GM19099 (cell line): Measurements from ENCODE around the gene MVB12B.

Experiments
- POLR2A ChIP-seq: IDR thresholded peaks from 3 replicates; pipeline ENCODE4 v1.6.1; 2011; ENCODE audit warnings: low read depth; ENCODE audit not compliant: insufficient read length; ENCODE audit errors: extremely low read depth

MVB12B gene

DNA sequence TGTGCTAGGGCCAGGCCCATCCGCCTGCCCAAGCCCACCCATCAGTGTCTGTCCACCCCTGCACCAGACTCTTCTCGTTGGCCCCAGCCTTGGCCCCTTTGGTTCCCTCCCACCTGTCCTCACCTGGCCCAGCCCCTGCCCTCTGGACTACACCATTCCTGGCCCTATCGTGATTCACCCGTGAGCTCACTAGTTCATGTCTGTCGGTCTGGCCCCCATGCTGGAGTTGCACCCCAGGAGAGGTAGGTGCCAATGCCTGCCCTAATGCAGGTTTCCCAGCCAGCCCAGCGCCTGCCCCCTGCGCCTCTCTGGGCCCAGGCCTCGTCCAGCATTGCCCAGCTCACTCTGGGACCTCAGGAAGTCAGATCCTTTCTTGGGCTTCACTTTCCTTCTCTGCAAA, 171.7 kb downstream of the MVB12B start:
- TF ChIP-seq POLR2A: no peak

DNA sequence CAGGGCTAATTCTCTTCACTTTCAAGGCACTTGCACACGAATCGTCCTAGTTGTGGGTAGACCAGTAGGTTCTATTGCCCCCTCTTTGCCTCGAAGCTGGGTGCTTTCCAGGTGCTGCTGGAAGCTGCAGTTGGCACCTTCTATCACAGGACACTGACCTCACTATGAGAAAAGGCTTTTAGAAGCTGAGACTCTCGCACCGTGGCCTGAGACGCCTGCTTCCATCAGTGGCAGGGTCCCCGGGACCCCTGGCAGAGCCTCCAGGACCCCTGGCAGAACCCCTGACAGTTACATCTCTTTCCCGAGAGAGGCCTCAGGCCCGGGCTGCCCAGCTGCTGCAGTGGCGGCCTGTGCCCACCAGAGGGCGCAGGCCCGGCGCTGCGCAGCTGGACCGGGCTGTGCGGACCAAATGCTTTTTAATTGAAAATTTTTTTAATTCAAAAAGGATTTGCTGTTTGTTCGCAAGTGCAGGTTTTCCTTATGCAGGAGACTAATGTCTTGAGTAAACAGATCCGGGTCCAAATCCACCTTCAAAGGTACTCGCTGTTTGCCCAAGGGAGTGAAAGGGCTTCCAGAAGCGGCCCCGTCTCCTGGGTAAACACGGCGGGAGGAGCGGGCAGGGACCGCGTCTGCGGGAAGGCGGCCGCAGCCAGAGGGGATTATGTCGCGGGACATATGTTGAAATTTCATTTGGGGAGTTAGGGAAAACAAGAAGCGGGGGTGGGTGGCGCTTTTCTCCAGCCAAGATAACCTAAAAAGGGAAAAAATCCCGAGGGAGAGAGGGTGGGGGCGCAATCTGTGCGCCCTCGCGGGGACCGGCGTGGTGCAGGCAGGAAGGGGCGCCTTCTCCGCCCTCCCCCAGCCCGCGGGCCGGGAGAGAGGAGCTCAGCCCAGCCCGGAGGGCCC, 172.6 kb downstream of the MVB12B start:
- TF ChIP-seq POLR2A: no peak

DNA sequence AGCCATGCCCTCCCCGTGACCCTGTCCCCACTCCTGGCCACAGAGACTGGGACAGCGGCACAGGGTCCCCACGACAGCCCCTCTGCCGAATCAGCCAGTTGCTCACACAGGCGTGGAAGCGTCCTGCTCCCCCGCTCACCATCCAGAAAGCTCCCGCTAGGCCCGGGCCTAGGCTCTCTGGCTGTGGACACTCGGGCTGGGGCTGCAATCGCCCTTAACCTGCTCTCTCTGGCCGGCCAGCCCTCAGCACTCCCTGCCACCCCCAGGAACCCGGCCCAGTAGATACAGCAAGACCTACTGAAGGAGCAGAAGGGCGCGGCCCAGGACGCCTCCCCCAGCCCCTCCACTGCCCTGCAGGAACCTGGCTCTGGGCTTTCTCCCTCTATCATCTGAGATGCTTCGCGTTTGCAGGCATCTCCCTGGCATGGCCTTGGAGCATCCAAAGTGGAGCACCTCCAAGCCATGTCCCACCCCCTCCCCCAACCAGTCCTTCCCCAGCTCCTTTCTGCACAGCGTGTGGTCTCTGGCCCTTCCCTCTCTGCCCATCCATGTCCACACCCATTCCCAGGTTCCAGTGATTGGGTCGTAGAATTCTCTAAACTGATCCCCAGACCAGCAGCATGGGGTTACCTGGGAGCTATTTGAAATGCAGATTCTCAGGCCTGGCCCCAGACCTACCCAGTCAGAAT, 173.4 kb downstream of the MVB12B start:
- TF ChIP-seq POLR2A: no peak

DNA sequence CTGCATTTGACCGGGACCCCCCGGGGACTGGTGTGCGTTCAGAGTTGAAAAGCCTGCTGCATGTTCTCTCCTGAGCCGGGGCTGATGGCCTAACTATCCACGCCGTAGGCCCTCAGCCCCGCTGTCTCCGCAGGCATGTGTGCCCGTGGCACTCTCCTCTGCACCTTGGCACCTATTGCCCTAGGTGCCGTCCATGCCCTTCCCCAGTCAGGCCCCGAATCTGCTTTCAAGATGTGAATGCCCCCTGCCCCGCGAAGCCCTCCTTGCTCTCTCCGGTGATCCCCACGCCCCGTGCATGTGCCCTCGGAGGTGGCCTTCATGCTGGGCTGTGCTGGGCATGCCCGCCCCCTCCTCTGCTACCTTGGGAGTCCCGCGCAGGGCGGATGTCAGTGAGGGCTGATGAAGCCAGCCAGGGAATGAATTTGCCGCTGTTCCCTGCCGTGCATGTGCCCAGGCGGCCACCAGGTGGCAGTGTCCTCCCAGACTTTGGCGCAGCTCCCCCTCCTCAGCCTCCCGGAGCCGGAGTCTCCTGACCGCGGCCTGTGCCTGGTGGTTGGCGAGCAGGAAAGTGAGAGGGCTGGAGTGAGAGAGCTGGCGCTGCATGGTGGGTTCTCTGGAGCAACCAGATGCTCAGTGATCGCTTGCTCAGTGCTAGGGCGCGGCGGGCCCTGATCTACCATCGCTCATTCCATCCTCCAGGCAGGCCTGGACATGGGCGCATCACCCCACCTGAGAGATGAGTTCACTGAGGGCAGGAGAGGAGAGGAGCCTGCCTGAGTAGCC, 174.2 kb downstream of the MVB12B start:
- no peak for TF ChIP-seq POLR2A

DNA sequence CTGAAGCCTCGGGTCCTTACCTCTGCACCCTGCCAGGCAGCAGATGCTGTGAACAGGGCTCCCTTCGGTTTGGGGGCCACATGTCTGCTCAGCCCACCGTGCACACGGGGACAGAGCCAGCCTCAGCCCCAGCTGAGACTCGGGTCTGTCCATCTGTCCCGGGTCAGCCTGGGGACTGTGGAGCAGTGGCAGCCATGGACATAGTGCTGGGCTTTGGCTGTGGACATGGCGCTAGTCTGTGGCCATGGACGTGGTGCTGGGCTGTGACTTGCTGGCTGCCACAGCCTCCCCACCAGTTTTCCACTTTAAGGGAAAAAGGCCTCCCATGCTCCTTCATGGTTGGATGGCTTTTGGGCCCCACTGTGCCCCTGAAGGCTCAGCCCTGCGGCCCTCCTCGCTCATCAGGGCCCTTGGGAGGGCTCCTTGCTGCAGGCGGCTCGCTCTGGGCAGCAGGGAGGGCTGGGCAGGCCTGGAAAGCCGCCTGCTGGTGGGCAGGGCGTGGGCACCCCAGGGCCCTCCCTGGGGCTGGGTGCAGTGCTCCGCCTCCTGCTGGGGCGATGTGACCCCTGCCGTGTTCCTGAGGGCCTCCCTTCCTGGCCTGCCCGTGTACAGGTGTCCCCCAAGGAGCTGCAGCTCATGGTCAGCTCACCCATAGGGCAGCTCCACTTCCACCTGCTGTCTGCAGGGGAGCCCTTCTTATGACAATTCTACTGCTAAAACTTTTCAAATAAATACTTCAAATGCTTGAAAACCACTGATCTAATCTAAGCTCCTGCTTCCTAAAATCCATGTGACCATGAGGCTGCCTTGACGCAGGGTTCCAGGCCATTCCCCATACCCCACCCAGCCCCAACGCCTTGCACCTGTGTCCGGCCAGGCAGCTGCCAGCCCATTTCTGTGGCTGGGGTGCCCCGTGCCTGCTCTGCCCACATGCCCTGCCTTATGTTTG, 175.0 kb downstream of the MVB12B start:
- no peak for TF ChIP-seq POLR2A

DNA sequence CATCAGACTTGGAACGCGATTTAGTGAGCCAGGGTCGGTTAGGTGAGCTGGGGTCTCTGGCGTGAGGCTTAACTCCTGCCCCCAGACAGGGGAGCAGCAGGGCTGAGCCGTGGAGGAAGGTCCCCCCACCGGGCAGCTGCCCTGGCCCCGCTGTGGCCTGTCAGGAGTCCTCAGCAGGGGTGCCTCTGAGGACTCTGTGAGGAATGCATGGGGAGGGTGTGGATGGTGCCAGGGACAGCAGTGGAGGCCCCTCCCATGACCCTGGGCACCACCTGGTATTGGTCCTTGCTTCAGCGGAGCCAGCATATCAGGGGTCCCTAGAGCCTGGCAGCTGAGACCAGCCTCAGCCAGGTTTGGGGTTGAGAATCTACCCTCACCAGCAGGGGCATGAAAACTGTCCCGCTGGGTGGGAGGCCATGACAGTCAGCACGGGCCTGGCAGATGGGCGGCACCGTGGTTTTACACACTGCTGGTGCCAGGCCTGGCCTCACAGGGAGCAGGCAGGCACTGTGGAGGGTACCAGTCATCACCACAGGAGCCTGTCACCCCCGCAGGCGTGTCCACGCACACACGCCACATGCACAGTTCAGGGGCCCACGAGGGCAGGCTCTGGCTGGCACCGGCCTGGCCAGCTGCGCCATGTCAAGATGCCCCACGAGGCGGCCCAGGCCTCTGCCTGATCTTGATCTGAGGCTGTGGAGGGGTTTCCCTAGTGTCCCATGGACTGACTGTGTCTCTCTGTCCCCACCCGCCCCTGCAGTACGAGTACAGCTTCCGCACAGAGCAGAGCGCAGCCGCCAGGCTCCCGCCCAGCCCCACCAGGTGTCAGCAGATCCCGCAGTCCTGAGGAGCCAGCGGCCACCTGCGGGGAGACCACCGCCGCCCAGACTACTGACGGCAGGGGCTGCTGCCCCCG, 176.0 kb downstream of the MVB12B start:
- no peak for TF ChIP-seq POLR2A

DNA sequence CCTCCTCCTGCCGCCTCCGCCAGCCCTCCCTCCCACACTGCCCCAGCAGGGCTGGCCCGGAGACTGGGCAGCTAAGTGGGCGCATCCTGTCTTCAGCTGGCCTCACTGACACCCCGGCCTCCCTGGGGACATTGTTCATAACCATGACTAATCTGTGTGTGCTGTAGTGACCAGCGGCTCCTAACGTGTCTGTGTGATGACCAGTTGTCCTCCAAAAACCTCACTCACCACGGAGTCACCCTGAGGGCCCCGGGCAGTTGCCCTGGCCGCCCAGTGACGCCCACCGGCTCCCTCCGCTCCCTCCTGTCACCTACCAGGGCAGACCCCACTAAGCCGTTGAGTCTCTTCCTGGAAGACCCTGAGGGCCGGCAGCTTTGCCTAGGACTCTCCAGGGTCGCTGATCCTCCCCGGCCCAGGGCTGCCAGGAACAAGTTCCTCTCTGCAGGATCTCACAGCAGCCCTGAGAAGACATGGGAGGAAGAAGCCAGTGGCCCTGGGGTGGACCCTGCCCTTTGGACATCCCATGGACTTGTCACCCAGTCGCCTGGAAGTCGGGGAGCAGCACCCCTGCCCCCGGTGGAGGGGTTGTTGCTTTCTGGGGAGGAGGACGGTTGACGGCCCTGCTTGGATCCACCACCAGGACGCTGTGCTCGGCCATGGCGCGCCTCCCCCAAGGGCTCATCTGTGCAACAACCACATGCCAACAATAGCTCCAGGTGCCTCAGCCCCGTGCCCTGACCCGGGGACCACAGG, 176.9 kb downstream of the MVB12B start:
- TF ChIP-seq POLR2A: no peak

DNA sequence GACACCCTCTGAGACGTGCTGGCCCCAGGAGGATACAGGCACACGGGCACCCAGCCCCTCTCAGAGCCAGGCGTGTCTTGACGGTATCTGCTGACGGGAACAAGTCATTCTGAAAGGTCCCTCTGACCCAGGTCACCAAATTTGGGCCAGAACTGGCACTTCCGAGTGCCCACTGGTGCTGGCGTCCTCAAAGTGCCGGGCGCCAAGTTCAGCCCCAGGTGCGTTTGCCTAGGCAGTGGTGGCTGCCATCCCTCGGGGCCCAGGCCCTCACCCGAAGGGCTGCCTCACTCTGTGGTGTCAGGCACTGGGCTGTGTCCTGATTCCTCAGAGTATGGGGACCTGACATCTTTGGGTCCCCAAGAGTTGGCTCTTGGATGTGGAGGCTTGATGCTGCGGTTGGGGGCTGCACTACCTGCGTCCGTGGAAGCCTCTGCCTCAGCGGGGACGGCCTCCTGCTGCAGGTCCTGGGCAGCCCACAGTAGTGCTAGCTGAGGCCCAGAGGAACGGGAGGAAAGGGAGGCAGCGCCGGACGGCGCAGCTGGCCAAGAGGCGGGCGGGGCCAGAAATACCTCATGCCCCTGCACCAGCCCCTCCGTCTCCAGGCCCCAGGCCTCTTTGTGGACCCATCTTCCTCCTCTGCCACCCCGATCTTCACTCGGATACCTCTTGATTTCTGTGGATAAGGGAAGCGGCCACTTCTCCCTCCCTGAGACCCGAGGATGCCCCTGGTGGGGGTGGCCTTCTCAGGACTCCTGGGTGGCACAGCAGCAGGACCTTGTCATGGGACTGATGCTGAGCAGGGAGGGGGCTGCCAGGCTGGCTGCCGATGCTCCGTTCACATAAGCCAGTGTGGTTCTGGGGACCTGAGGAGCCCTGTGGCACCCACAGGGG, 177.7 kb downstream of the MVB12B start:
- TF ChIP-seq POLR2A: no peak

DNA sequence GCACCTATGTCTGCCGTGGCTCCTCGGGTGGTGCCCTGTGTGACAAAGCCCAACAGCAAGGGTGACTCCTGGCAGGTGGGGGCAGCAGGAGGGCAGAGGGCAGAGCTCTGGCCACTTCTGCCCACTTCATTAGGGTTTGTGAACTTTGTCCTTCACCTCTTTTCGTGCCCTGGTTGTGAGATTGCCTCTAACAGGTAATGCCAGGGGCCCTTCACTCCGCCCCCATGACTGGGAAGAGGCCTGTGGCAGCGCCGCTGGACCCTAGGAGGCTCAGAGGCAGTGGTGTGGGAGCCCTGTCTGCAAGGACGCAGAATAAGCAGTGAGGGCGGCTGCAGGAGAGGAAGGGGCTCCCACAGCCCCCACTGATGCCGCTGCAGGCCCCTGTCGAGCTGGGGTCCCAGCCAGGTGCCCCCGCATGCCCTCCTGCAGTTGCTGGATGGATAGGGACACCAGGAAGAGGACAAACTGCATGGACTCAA, 178.4 kb downstream of the MVB12B start:
- no peak for TF ChIP-seq POLR2A

DNA sequence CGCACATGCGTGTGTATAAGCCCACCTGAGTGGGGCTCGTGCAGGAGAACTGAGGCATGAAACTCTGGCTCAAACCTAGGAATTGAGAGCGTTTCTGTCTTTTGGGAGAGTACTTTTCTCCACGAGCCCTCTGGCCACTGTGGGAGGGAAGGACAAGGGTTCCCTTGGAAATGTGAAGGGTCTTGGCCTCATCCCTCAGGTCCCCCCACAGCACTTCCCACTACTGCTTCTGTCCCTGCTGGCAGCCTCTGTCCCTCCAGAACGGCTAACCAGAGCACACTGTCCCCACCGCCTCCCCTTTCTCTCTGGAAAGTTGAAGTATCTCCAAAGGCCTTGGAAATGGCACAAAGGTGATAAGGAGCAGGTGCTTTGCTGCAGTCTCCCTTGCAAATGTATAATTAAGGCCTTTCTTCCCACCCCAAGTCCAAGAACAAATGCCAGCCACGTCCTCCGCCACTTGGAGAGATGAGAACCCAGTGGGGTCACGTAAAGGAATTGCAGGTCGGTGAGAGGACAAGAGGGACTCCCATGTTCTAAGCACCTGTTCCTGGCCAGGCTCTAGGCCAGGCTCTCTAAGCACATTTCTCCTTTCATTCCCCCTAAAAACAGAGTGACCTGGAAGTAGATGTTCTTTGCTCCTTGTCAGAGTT, 179.2 kb downstream of the MVB12B start:
- TF ChIP-seq POLR2A: no peak
